HEK293T (cell line): ENCODE measurements around the gene COL24A1.

Source experiments
- ARNT ChIP-seq: fragments of 450-650 bp; IDR thresholded peaks from 2 replicates; pipeline ENCODE4 v1.6.1; 2017; ENCODE audit warnings: mild to moderate bottlenecking
- BHLHE40 ChIP-seq: fragments of 450-650 bp; IDR thresholded peaks from 2 replicates; pipeline ENCODE4 v1.6.1; 2016; ENCODE audit warnings: mild to moderate bottlenecking, moderate library complexity, borderline replicate concordance
- ELF4 ChIP-seq: fragments of 450-650 bp; IDR thresholded peaks from 2 replicates; pipeline ENCODE4 v1.6.1; 2017; ENCODE audit warnings: antibody characterized with exemption
- FOXA1 ChIP-seq: fragments of 450-650 bp; IDR thresholded peaks from 2 replicates; pipeline ENCODE4 v1.6.1; 2016; ENCODE audit warnings: mild to moderate bottlenecking
- FOXK2 ChIP-seq: fragments of 450-650 bp; IDR thresholded peaks from 2 replicates; pipeline ENCODE4 v1.6.1; 2016; ENCODE audit warnings: mild to moderate bottlenecking
- FOXM1 ChIP-seq: fragments of 450-650 bp; IDR thresholded peaks from 2 replicates; pipeline ENCODE4 v1.6.1; 2017; ENCODE audit warnings: mild to moderate bottlenecking, borderline replicate concordance
- HDGF ChIP-seq: fragments of 450-650 bp; IDR thresholded peaks from 2 replicates; pipeline ENCODE4 v1.6.1; 2017; ENCODE audit warnings: antibody characterized with exemption, borderline replicate concordance
- L3MBTL2 ChIP-seq: fragments of 450-650 bp; conservative IDR thresholded peaks from 2 replicates; pipeline ENCODE4 v1.6.1; 2016; ENCODE audit warnings: mild to moderate bottlenecking
- LEF1 ChIP-seq: fragments of 450-650 bp; IDR thresholded peaks from 2 replicates; pipeline ENCODE4 v1.6.1; 2017; ENCODE audit warnings: mild to moderate bottlenecking, borderline replicate concordance
- NFRKB ChIP-seq: fragments of 450-650 bp; IDR thresholded peaks from 2 replicates; pipeline ENCODE4 v1.6.1; 2016; ENCODE audit warnings: mild to moderate bottlenecking, moderate library complexity
- PKNOX1 ChIP-seq: fragments of 450-650 bp; IDR thresholded peaks from 2 replicates; pipeline ENCODE4 v1.6.1; 2016
- SP1 ChIP-seq: fragments of 450-650 bp; IDR thresholded peaks from 2 replicates; pipeline ENCODE4 v1.6.1; 2017
- SUZ12 ChIP-seq: fragments of 450-650 bp; IDR thresholded peaks from 2 replicates; pipeline ENCODE4 v1.6.1; 2016; ENCODE audit warnings: mild to moderate bottlenecking
- ZNF384 ChIP-seq: fragments of 450-650 bp; IDR thresholded peaks from 2 replicates; pipeline ENCODE4 v1.6.1; 2016

GRCh38 chr1:86176226-86176625 lies 19.7 kb upstream of the COL24A1 start:
- no peak for TF ChIP-seq FOXA1
- TF ChIP-seq SP1: no peak
- no peak for TF ChIP-seq ELF4
- no peak for TF ChIP-seq HDGF
- no peak for TF ChIP-seq FOXK2
- no peak for TF ChIP-seq L3MBTL2
- TF ChIP-seq LEF1: no peak
- no peak for TF ChIP-seq PKNOX1
- TF ChIP-seq BHLHE40: no peak
- no peak for TF ChIP-seq ZNF384
- no peak for TF ChIP-seq FOXM1
- no peak for TF ChIP-seq SUZ12
- no peak for TF ChIP-seq ARNT
- TF ChIP-seq NFRKB: no peak
